Pancreas (tissue), 10 donors: ENCODE data around the gene DIDO1. TPM values are rescaled to one million over a fixed set of nuclear protein-coding genes. Genes with fewer than 3 reads are reported as not detected.
A peak's percentile ranks its signal among the peaks of the same experiment; 100 is the strongest.

Source experiments
- ATAC-seq, 4 donors: fragments of 200-7000 bp; cut with Tn5 transposase; one replicate each; pipeline versions ENCODE4 v1.8.0 to v1.9.1; 2020; ENCODE audit warnings: mild to moderate bottlenecking in 4 of 4, moderate library complexity in 4 of 4
- DNase-seq, 6 donors: peaks; one replicate each; pipeline ENCODE4 v3.0.0-alpha.2; 2020
- FAIRE-seq: peaks from 2 replicates; lab custom pipeline; 2012; peaks lifted over from hg19 to GRCh38; lab: Jason Lieb, UNC
- H3K27ac ChIP-seq, 4 donors: fragments of 200-600 bp; sonication (generic); 1 replicate in 3 of 4; 2 replicates in 1 of 4; pipeline versions ENCODE4 v1.5.0 to v1.8.0; 2020
- H3K27me3 ChIP-seq, 4 donors: fragments of 200-600 bp; one replicate each; pipeline ENCODE4 v1.8.0; 2021
- H3K36me3 ChIP-seq, 3 donors: fragments of 200-600 bp; sonication (generic) in 1 of 3; one replicate each; pipeline versions ENCODE4 v1.5.0 to v1.8.0; 2020 to 2021
- H3K4me1 ChIP-seq, 3 donors: fragments of 200-600 bp; one replicate each; pipeline ENCODE4 v1.8.0; 2021
- H3K4me3 ChIP-seq, 4 donors: fragments of 200-600 bp; sonication (generic) in 2 of 4; one replicate each; pipeline versions ENCODE4 v1.5.0 to v1.8.0; 2020 to 2021
- H3K9me3 ChIP-seq, 4 donors: fragments of 200-600 bp; one replicate each; pipeline ENCODE4 v1.8.0; 2021
- CTCF ChIP-seq, 4 donors: fragments of 200-600 bp; sonication (generic) in 3 of 4; IDR thresholded peaks; one replicate each; pipeline versions ENCODE4 v1.5.0 to v1.8.0; 2021; ENCODE audit warnings: antibody characterized with exemption in 4 of 4
- WGBS, 2 donors: extraction: QIAGEN DNeasy Blood & Tissue Kit; methylation state at CpG; one replicate each; pipeline ENCODE4 v1.1.7; 2013; 5-methylcytosine and 5-hydroxymethylcytosine counted together
- intact Hi-C, 3 donors: fragments of 100-400 bp; cut with DNase I; formaldehyde crosslinking; loops; one replicate each; pipeline versions ENCODE4 v1.11.1 to v1.14.2; 2022
- polyA plus RNA-seq, 2 donors: library from polyadenylated mRNA; stranded (reverse); fragments of 200-250 nt; gene quantifications; one replicate each; pipeline ENCODE4 v1.2.3, GENCODE V29; 2013
- total RNA-seq, 6 donors: library from RNA; stranded (reverse); fragmentation: NEBNext Ultra II Directional in 4 of 6; extraction: Animal tissue kit (Norgen Biotek cat#: 25700) in 4 of 6; gene quantifications; one replicate each; pipeline versions ENCODE4 v1.2.1 to v1.2.4, GENCODE V29; 2021 to 2023
- donor health status: healthy with polysubstance abuse.
- donor health status: DM: no; HTN: no; CAD: no; lungs with moderate emphysema.
- donor health status: DM: no; HTN: no; CAD: no.
- donor health status: control.
- donor health status: control.
- donor health status: Bipolar disorder and iron deficiency.
- donor health status: DM: yes; HTN: yes; CAD: no.
- donor health status: DM: no; HTN: no; CAD: no.
- donor health status: DM: no; HTN: no; CAD: no.
- donor health status: DM: yes; HTN: yes; CAD: no.

The DIDO1 gene
- total and polyA plus RNA-seq, 8 donors = 16.7 to 29.8 (median 18.5) TPM

- ATAC-seq (peak; percentile 23 to 51 (median 32)), FAIRE-seq (no peak), DNase-seq (no peak)
- Histone ChIP-seq H3K36me3 (peaks cover 6 to 28% (median 26%) of the 10 kb centered on the region in 3 donors), H3K27me3 (no peaks in the 10 kb centered on the region), H3K27ac (peak overlapping the region in 1 of 4 donors; percentile 2), H3K4me1 (peaks cover 0 to 8% (median 4%) of the 10 kb centered on the region in 3 donors), H3K4me3 (no peak overlapping the region), H3K9me3 (no peaks in the 10 kb centered on the region)
- intact Hi-C loops = loop anchor here in 2 of 3 donors (5.0 to 10.0 kb wide), 2 partner anchors 108 to 115 kb away; partner anchors contain the start of gene BHLHE23 (in 1 of the 2)
- no peak for TF ChIP-seq CTCF (IDR thresholded peaks at IDR 0.05)
- WGBS, 2 donors = 5 to 7% methylated on average over 6 of the region's 6 CpGs
Observed at GRCh38 chr20:62899633-62900051, 26.7 kb downstream of the DIDO1 start.

GRCh38 chr20:62898970-62899632, 27.2 kb downstream of the DIDO1 start:
- no peak overlapping the region for H3K27ac ChIP-seq
- no peaks in the 10 kb centered on the region for H3K27me3 ChIP-seq
- no peak for FAIRE-seq
- H3K4me1 ChIP-seq = peaks cover 0 to 8% (median 4%) of the 10 kb centered on the region in 3 donors
- no peak overlapping the region for H3K4me3 ChIP-seq
- peaks cover 4 to 29% (median 28%) of the 10 kb centered on the region in 3 donors for H3K36me3 ChIP-seq
- no peak for ATAC-seq
- no peak for TF ChIP-seq CTCF (IDR thresholded peaks at IDR 0.05)
- no peak for DNase-seq
- H3K9me3 ChIP-seq = no peaks in the 10 kb centered on the region
- intact Hi-C loops = loop anchor here in 2 of 3 donors (5.0 to 10.0 kb wide), 2 partner anchors 108 to 116 kb away; partner anchors contain the start of gene BHLHE23 (in 1 of the 2)
- 25 to 35% methylated on average over 16 of the region's 16 CpGs for WGBS, 2 donors

GRCh38 chr20:62898093-62898964, 28.0 kb downstream of the DIDO1 start:
- WGBS, 2 donors = 71 to 76% methylated on average over 16 of the region's 16 CpGs
- Histone ChIP-seq H3K27me3 (no peaks in the 10 kb centered on the region), H3K9me3 (no peaks in the 10 kb centered on the region), H3K27ac (no peak overlapping the region), H3K4me1 (peaks cover 0 to 8% (median 4%) of the 10 kb centered on the region in 3 donors), H3K36me3 (peaks cover 0 to 29% (median 25%) of the 10 kb centered on the region in 3 donors), H3K4me3 (no peak overlapping the region)
- no peak for ATAC-seq
- no peak for TF ChIP-seq CTCF (IDR thresholded peaks at IDR 0.05)
- intact Hi-C loops = loop anchor here in 2 of 3 donors (5.0 to 10.0 kb wide), 2 partner anchors 109 to 116 kb away; partner anchors contain the start of gene BHLHE23 (in 1 of the 2)
- FAIRE-seq = no peak
- no peak for DNase-seq

GRCh38 chr20:62897666-62898065, 28.6 kb downstream of the DIDO1 start:
- Histone ChIP-seq H3K4me1 (peaks cover 0 to 8% (median 4%) of the 10 kb centered on the region in 3 donors), H3K9me3 (no peaks in the 10 kb centered on the region), H3K27ac (no peak overlapping the region), H3K36me3 (peaks cover 0 to 30% (median 22%) of the 10 kb centered on the region in 3 donors), H3K27me3 (no peaks in the 10 kb centered on the region), H3K4me3 (no peak overlapping the region)
- no peak for DNase-seq
- no peak for ATAC-seq
- no peak for TF ChIP-seq CTCF (IDR thresholded peaks at IDR 0.05)
- intact Hi-C loops = loop anchor here in 2 of 3 donors (5.0 to 10.0 kb wide), 2 partner anchors 110 to 117 kb away; partner anchors contain the start of gene BHLHE23 (in 1 of the 2)
- 72 to 75% methylated on average over 11 of the region's 11 CpGs for WGBS, 2 donors
- no peak for FAIRE-seq
